Hypothalamus (tissue), 51 donors: Measurements from ENCODE around the gene C20orf202.

Experiments used
- DNase-seq, 51 donors: peaks; one replicate each; lab custom pipeline; 2025; lab: John Stamatoyannopoulos, UW

The C20orf202 gene

DNA sequence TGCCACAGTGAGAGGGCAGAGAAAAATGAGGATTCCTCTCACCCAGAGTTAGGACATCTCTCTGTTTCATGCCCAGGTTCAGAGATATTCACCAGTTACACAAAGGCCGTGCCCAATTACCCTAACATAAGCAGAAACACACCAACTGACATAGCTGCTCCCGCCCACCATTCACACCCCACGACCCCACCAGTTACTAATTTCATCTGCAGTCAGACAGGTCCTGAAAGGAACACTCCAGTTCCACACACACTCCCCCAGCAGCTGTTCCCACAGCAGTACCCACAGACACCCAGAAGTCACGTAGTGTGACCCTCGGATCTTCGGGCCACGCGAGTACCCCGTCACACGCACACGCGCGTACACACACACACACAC, 19.0 kb upstream of the C20orf202 start:
- no peak for DNase-seq

DNA sequence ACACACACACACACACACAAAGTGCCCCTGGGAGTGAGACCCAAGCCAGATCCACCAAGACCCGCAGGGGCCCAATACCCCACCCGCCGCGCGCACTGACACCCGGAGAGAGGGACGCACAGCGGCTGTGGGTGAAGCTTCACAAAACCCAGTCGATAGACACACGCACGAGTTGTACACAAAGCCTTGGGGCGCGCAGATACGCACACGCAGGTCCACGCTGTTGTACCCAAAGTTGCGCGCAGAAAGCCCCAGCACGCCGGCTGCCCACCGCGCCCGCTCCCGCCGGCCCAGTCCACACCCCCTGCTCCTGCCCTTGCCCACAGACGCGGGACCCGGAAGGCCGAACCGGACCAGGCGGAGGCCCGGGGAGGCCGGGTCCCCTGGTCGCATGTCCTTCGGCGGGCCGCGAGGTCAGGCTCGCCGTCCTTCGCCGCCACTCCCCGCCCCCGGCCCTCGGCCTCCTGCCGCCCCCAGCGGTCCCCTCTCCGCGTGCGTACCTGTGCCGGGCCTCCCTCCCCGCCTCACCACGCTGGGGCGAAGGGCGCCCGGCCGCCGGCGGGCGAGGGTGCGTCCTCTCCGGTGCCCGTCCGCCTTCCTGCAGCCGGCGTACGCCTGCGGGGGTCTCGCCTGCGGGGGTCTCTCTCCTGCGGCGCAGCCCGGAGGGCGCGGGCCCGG, 18.5 kb upstream of the C20orf202 start, which contains the start of gene TMEM74B:
Gene TMEM74B, minus strand, starts transcription at position 344 of the 678 bp plus-strand sequence. CDS start 1,180 bp downstream, outside the sequence.
- peak in 4 of 51 donors; percentile 9 to 28 (median 17) for DNase-seq

DNA sequence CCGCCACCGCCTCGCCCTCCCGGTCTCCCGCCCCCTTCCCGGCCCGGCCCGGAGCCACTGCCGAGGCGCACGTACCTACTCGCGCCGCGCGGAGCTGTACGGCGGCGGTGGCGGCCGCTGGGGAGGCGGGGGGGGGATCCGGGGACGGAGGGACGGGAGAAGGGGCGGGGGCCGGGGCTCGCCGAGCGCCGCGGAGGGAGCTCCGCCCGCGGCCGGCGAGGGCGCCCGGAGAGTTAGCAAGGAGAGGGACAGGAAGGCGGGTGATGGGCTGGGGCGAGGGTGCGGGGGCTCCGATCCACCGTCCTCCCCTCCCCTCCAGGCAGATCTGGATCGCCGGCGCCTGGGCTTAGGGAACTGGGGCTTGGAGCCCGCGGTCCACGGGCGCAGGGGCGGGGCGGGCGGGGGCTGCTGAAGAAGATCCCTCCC, 17.9 kb upstream of the C20orf202 start:
- DNase-seq: peak in 2 of 51 donors; percentile 10 to 28

DNA sequence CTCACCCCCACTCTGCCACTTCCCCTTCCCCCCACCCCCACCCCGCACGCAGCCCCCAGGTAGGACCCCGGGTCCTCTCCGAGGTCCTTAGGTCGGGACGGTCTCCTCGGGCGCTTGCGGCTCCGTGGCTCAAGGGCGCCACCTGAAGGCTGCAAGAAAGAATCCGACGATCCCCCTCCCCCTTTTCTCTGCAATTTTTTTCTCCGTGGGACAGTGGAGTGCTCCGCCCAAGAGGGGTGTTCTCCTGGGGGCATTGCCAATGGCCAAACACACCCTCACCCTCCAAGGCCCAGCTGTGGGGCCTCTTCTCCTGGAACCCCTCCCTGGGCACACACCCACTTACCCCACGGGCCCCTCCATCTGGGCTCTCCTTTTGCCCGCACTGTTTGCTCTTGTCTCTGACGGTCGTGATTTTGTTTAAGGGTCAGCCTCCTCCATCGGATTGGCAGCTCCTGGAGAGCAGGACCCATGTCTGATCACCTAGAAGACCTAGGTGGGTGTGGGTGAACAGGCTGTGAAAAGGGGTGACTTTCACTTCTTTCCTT, 17.4 kb upstream of the C20orf202 start:
- DNase-seq: peak in 8 of 51 donors; percentile 7 to 27 (median 22)

DNA sequence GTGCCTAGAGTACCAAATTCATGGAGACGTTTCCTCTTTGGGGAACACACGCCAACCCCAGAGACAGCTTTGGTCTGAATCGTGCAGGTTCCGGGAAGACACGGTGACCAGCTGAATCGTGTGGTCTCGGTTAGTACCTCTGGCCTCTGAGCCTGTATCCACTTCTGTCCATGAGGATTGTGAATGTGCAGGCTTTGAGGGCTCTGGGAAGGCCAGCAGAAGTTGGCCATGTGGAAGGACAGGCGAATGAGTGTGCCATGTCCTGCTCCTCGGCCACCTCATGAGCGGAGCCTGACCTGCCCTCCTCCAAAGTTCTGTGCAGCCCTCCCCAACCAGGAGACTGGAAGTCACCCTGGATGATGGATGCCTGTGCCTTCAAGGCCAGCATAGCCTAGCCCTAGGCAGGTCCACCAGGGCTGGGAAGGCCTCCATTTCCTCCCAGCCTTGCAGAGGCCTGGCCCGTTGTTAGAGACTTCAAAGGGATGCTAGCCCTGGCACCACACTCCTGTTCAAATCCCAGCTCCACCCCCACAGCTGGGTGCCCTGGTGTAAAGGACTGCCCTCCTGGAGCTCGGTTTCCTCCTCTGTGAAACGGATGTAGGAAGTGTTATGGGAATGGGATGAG, 16.8 kb upstream of the C20orf202 start:
- DNase-seq: no peak

DNA sequence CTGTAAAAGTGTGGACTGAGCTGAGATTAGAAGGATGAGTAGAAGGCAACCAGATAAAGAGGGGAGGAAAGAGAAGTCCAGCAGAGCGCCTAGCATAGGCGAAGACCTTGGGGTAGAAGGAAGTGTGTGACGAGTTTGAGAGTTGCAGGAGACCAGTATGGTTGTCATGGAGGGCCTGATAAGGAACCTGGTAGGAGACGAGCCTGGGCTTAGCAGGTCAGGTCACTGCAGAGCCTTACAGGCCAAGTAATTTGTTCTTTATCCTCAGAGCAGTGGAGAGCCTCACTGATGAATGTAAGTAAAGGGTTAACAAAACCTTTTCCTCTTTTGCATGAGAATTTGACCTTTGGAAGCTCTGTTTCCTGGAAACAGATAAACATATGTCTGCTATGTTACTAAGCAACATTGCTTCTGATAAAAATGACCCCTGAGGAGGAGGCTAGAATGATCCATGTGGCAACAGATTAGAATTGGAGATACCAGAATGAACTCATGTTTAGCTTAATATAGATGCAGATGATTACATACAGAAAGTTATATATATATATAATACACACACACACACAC, 15.6 kb upstream of the C20orf202 start:
- DNase-seq: no peak

DNA sequence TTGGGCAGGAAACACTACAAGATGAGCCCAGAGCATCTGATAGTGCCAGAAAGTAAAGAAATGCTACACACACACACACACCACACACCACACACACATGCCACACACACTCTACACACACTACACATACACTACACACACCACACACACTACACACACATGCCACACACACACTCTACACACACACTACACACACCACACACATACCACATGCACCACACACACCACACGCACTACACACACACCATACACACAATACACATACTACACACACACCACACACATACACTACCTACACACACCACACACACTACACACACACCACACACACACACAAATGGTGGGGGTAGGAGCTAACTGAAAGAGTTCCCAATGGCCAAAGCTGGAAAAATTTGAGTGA, 14.9 kb upstream of the C20orf202 start:
- DNase-seq: no peak

DNA sequence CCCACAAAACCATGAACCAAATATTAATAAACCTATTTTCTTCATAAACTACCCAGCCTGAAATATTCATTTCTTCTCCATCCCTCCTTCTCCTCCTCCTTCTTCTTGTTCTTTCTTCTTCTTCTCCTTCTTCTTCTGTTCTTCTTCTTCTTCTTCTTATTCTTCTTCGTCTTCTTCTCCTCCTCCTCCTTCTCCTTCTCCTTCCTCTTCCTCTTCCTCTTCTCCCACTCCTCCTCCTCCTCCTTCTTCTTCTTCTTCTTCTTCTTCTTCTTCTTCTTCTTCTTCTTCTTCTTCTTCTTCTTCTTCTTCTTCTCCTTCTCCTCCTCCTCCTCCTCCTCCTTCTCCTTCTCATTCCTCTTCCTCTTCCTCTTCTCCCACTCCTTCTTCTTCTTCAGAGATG, 13.4 kb upstream of the C20orf202 start:
- DNase-seq: no peak

DNA sequence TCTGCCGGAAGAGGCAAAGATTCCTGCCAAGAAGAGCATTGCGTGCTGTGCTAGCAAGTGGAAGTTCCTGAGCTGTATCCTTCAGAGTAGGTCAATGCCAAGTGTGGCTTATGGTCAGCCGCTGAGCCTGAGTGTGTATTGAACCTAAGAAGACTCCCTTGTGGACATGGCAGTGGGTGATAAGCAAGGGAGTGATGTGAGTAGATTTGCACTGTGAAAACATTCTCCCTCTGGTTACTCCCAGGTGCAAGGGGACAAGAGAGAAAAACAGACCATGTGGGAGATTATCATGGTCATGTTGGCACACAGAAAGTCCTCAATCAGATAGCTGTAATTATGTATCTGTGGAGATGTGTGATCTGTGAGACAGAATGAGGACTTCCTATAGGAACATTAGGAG, 12.4 kb upstream of the C20orf202 start:
- DNase-seq: no peak

DNA sequence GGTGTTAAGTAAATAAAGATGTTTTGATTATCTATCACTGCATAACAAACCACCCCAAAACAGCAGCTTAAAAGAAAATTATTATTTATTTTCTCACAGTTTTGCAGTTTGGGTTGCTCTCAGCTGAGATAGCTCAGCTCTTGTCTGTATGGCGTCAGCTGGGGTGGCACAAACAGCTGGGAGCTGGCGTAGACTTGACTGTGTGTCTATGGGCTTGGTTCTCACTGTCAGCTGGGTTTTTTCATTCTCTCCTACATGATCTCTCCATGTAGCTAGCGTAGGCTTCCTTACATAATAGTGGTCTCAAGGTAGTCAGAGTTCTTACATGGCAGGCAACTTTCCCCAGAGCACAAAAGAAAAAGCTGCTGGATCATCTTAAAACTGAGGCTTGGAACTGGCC, 12.0 kb upstream of the C20orf202 start:
- no peak for DNase-seq

DNA sequence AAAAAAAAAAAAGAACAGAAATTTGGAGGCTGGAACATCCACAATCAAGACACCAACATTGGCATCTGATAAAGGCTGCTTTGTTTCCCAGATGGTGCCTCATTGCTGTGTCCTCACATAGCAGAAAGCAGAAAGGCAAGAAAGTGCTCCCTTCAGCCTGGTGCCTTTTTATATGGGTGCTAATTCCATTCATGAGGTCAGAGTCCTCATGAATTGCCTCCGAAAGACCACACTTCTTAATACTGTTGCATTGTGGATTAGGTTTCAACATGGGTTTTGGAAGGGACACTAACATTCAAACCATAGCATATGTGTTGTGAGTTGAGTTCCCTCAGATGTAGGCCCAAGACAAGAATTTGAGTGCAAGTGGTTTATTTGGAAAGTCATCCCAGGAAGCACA, 8.0 kb upstream of the C20orf202 start:
- DNase-seq: no peak

DNA sequence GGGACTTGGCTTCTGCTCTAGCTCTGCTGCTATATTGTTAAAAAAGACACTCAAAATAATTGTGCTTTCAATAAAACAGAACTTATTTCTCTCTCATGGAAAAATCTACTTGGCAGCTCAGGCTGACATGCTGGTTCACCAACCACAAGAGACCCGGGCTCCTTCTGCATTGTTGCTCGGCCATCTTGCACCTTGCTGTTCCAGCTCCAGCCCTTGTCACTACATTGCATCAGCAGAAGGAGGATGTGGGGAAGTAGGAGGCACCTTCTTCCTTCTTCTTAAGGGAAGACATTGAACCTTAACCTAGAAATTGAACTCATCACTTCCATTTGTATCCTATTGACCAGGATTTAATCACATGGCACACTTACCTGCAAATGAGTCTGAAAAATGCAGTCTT, 6.6 kb upstream of the C20orf202 start:
- DNase-seq: no peak

DNA sequence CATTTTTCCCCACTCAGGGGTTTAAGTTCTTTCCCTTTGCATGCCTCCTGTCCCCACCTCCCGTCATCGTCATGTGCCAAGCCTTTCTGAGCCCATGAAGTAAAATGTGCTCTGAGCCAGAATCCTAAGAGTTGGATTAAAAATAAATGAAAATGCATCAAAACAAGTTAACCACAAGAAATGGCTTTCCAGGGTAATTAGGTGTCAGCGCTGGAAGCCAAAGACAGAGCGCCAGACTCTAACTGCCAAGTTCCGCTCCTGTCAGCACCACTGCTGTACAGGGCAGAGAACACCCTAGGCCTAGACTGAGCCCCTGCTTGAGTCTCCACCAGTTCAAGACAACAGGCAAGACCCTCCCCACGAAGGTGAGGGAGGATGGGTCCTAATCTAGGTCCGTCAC, 5.5 kb upstream of the C20orf202 start:
- DNase-seq: no peak

DNA sequence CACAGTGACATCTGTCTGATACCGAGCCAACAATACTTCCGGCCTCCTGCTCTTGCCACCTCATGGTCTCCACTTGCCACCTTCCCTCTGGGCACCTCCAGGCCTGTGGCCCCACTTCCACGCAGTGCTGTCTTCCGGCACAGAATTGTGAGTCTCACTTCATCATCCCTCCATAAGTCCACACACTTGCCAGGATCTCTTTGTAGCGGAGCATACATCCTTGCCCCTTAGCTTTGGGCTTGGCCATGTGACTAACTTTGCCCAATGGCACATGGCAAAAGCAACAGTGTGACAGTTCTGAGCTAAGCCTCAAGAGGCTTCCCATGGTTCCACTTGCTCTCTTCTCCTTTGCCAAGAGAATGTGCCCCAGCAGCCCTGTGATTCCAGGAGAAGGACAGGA, 4.5 kb upstream of the C20orf202 start:
- no peak for DNase-seq

DNA sequence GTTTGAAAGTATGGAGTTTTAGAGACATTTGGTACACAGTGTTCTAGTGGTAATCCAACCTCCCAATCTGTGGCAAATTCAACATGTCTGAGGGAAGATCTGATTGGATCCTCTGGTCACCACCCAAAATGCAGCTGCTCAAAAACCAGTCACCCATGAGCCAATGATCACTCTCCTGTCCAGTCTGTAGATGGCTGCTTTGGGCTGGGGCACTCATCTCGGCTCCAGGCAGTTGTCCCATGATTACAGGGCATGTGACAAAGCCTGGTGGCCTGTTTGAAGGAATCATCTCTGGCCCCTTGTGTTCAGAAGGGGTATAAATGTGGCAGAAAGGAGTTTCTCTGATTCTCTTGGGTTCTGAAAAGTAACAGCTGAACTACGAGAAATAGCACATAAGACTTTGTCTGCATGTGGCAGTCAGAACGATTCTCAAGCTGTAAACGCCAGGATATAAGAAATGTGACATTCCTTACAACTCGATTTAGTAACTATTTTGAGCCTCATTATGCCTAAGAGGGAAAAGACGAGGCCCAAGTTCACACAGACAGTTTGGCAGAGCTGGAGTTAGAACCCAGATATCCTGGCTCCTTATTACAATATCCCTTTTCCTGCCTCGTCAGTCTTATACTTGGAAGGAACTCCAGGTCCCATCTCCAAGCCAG, 3.9 kb upstream of the C20orf202 start:
- no peak for DNase-seq

DNA sequence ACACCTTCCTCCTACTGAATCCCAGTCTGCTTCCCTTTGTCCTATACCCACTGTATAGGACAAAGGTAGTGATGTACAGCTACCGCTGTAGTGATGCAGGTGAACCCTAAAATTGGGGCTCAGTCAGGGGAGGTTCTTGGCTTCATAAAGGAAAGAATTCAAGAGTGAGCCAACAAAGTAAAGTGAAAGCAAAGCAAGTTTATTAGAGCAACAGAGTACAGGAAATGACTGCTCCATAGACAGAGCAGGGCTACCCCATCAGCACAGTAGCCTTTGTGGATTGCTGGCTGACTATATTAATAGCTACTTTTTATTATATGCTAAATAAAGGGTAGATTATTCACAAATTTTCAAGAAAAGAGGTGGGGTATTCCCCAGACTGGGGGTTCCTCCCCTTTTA, 3.3 kb upstream of the C20orf202 start:
- DNase-seq: no peak

DNA sequence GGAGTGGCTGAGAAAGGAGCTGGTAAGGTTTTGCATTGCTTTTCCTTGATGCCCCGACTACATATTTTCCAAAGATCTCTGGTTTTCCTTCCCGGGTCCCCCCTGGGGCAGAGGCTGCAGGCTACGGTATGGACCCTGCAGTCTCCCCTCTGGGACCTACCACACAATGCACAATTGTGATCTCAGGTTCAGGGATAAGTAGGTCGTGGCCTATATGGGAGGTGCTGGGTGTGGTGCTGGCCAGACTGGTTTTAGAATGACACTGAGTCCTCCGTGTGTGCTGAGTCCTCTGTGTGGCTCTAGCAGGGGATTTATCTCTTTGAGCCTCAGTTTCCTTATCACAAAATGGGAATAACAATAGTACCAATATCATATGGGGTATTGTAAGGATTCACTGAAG, 376 bp downstream of the C20orf202 start:
- no peak for DNase-seq

DNA sequence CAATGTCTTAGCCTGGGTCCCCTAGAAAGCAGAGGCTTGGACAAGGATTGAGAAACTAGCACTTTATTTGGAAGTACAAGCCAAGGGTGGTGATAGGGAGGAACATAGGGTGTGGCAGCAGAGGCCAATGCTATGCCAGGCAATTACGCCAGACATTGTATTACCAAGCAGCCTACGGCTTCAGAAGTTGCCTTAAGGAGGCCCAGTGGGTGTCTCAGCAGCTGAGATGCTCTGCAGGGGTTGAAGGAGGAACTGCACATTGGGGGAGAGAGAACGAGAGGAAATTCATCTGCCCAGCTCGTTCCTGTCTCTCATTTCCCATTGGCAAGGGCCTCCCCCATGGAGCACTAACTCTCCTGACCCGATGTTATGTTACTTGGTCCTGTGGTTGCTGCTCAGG, 859 bp downstream of the C20orf202 start:
- no peak for DNase-seq

DNA sequence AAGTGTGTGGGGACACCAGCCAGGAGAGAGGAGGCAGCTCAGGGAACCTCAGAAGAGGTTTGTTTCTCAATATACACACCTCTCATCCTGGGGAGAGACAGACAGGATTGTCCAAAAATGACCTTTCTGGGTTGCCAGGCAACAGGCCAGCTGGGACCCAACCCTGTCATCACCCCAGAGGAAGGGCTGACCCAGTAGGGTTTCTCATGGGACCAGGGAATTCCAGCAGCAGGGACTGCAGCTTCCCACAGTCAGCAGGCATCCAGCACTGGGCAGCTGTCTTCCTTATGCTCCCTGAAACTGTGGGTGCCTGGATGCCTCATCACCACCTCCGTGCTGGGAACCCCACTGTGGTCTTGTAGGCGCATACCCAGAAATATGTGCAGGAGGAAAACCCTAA, 1.3 kb downstream of the C20orf202 start:
- no peak for DNase-seq

DNA sequence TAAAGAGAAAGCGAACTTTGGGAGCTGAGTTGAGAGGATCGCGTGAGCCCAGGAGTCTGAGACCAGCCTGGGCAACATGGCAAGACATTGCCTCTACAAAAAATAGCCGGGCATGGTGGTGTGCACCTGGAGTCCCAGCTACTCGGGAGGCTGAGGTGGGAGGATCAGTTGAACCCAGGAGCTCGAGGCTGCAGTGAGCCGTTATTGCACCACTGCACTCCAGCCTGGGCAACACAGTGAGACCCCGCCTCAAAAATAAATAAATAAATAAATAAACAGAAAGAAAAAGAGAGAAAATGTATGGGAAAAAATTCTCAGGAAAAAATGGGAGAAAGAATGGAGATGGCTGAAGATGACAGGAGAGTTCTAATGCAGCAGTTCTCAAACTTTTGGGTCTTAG, 2.5 kb downstream of the C20orf202 start:
- no peak for DNase-seq

DNA sequence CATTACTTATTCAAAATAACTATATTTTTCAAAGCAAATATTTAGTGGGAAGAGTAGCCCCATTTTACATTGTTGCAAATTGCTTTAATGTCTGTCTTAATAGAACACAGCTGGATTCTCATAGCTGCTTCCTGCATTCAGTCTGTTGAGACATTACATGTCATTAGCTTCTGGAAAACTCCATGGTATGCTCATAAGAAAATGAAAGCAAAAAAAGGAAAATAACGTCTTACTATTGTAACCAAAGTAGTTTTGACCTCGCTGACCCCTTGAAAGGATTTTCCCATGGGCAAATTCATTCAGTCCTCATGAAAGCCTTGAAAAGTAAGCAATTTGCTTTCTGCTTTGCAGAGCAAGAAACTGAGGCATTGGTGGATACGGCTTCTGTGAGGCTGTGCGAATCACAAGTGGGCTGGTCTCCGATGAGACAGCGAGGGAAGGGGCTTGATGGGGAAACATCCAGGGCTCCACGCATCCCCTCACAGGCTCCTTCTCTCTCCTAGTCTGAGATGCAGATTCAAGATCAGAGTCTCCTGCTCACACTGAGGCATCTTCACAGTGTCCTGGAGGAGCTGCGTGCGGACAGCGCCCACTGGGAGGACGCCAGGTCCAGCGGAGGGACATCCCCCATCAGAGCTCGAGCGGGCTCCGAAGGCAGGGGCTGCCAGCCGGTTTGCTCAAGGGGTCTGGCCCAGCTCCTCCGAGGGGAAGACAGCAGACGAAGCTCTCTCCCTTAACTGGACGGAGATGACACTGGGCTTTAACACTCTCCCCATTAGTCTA, 3.3 kb downstream of the C20orf202 start:
- no peak for DNase-seq
